Endometrium (tissue), 2 donors: ENCODE measurements around the gene SYCP2.

Experiments
- FAIRE-seq: peaks from 2 replicates; lab custom pipeline; 2012; peaks lifted over from hg19 to GRCh38; lab: Jason Lieb, UNC
- donor health status: control.
- donor health status: control.

Gene SYCP2

GRCh38 chr20:59835057-59835447 is 98.4 kb downstream of the SYCP2 start:
- no peak for FAIRE-seq

GRCh38 chr20:59832406-59833363 is 100.8 kb downstream of the SYCP2 start:
- FAIRE-seq, result no peak

GRCh38 chr20:59831916-59832270 is 101.5 kb downstream of the SYCP2 start:
- FAIRE-seq, result no peak

- no peak for FAIRE-seq
Measured at GRCh38 chr20:59831024-59831915, 102.2 kb downstream of the SYCP2 start.

- FAIRE-seq, result no peak
Measured at GRCh38 chr20:59830665-59831023, 102.8 kb downstream of the SYCP2 start.

- no peak for FAIRE-seq
Measured at GRCh38 chr20:59829786-59830664, 103.4 kb downstream of the SYCP2 start.

GRCh38 chr20:59829054-59829785 is 104.2 kb downstream of the SYCP2 start:
- no peak for FAIRE-seq

GRCh38 chr20:59828125-59829053 is 105.0 kb downstream of the SYCP2 start:
- no peak for FAIRE-seq

GRCh38 chr20:59827138-59828056 is 106.0 kb downstream of the SYCP2 start:
- FAIRE-seq, result no peak

GRCh38 chr20:59825944-59826759 is 107.3 kb downstream of the SYCP2 start:
- FAIRE-seq, result no peak

GRCh38 chr20:59825563-59825920 is 107.9 kb downstream of the SYCP2 start:
- no peak for FAIRE-seq

GRCh38 chr20:59824711-59825562 is 108.5 kb downstream of the SYCP2 start:
- no peak for FAIRE-seq

GRCh38 chr20:59823491-59824259 is 109.8 kb downstream of the SYCP2 start:
- FAIRE-seq, result no peak

- FAIRE-seq, result no peak
Measured at GRCh38 chr20:59823030-59823423, 110.4 kb downstream of the SYCP2 start.

- FAIRE-seq, result no peak
Measured at GRCh38 chr20:59822291-59823029, 111.0 kb downstream of the SYCP2 start.

- no peak for FAIRE-seq
Measured at GRCh38 chr20:59821788-59822187, 111.6 kb downstream of the SYCP2 start.
